ENCODE data around the gene PDE9A. TPM values are rescaled to one million over a fixed set of nuclear protein-coding genes. Genes with fewer than 3 reads are reported as not detected.
A peak's percentile ranks its signal among the peaks of the same experiment; 100 is the strongest.
"Not testable (repeated sequence)": the region's sequence is repeated elsewhere in the genome, so short reads cannot be mapped to it uniquely, and the experiment has no call there.

The PDE9A gene
- total RNA-seq = 3.3 TPM
- long read RNA-seq, partial matches to known transcripts = 0 of 1 reads
- long read RNA-seq, other reads (novel, unspliced or antisense) = 0 of 1 reads

DNA sequence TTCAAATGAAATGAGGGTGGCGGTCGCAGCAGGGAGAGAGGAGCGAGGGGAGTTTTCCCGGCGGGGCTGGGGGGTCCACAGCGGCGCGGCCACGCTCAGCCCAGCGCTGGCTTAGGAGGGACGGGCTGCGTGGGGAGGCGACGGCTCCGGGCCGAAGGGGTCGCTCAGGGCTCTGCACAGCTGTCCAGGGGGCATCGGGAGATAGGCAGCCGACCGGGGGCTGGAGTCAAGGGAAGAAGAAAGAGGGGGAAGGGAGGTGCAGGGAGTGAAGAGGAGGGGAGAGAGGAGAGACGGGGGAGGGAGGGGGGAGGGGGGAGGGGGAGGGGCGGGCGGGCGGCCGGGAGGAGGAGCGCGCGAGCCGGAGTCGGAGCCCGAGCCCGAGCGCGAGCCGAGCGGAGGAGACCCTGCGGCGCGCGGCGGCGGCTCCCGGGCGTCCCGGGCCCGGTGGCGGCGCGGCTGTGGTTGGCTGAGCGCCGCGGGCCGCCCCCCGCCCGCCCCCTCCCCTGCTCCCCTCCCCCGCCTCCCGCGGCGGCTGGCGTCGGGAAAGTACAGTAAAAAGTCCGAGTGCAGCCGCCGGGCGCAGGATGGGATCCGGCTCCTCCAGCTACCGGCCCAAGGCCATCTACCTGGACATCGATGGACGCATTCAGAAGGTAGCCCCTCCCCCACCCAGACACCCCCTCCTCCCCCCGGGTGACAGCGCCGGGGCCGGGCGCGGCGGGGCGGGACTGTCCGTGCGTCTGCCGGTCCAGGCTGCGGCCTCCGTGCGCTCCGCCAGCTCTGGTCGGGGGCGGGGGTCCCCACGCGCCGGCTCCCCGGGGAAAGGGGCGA, at the start of gene PDE9A:
Gene PDE9A, plus strand, starts transcription at position 391 of the 831 bp plus-strand sequence. Its CDS starts 194 bp downstream, at position 585.
- DNase-seq (peak; percentile 50), ATAC-seq (ENCODE audit: poor library complexity) (peak; percentile 49)
- intact Hi-C loops (cut with DNase I) = loop anchor here (5.0 to 10.0 kb wide), 2 partner anchors 91 to 164 kb away; no protein-coding TSS in a partner anchor

DNA sequence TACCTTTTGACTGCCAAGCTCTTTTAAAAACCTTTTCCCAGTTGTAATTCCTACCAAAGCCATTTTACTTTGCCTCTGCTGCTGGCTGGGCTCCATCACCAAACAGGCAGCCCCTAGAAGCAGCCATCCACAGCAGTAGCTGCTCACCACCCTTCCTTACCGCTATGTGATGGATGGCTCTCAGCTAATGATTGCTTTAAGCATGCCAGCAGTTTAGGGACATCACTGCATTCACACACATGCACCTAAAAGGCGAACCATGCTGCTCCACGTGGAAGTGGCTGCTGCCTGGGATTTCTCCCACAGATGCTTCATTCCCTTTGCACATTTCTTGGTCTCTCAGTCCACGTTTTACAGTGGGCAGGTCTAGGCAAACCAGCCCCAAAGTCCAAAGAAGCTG, 46.3 kb upstream of the PDE9A start:
- ATAC-seq (ENCODE audit: poor library complexity) = no peak
- no peak for DNase-seq
- intact Hi-C loops (cut with DNase I) = no loop called here

DNA sequence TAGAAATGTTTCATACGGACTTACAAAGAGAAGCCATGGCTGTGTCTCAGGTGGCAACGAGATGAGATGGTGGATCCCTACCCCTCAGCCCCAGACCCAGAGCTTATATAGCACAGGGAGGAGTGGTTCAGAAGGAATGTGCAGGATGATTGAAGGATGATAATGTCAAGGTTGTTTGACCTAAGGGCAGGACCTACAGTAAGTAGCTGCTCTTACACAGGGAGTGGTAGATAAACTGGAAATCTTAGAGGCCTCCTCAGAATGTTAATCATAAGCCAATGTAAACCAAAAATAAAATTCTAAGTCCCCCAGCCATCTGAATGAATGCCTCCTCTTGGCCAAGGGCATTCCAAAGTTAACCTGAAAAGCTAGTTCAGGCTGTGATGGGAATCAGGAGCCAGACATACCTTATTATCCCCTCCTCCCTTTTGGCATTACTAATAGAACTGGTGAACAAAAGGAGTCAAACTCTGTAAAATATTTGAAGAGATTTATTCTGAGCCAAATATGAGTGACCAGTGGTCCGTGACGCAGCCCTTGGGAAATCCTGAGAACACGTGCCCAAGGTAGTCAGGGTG, 45.8 kb upstream of the PDE9A start:
- intact Hi-C loops (cut with DNase I) = no loop called here
- DNase-seq (no peak), ATAC-seq (ENCODE audit: poor library complexity) (no peak)

DNA sequence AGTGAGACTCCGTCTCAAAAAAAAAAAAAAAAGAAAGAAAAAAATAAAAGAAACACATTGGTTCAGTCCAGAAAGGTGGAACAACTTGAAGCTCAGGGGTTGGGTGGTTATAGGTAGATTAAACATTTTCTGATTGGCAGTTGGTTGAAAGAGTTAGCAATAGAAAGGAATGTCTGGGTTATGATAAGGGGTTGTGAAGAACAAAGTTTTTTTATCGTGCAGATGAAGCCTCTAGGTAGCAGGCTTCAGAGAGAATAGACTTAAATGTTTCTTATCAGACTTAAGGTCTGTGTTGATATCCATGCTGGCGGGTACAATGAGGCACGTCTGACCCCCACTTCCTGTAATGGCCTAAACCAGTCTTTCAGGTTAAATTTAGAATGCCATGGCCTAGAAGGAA, 45.0 kb upstream of the PDE9A start:
- DNase-seq (no peak), ATAC-seq (ENCODE audit: poor library complexity) (no peak)
- intact Hi-C loops (cut with DNase I) = no loop called here

DNA sequence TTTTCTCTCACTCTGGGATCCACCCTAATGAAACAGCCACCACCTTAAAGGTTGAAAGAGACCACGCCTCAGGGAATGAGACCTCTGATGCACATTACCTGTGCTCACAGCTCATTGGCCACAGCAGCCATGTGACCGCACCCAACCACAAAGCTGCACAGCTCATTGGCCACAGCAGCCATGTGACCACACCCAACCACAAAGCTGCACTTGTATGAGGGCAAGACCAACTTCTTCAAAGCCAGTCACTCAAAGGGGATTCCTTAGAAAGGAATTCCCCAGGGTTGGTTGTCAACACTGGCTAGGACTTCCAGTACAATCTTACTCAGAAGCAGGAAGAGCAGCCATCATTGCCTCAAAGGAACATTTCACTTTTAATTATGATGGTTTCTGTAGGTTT, 43.6 kb upstream of the PDE9A start:
- DNase-seq = no peak
- intact Hi-C loops (cut with DNase I) = no loop called here
- ATAC-seq (ENCODE audit: poor library complexity) = no peak

DNA sequence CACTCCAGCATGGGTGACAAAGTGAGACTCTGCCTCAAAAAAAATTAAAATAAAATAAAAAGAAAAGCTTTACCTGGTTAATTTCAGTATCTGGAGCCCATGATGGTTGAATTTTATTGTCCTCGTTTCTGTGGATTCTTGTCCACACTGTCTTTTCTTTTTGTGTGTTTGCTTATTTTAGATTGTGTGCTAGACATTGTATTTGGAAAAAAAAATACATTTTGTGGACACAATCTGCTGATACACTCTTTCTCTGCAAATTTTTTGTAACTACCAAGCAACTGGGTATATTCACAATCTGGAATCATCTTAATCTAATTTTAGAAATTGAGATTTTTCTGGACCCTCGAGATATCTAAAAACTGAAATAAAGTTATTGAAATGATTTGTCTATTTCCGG, 41.6 kb upstream of the PDE9A start:
- DNase-seq (no peak), ATAC-seq (ENCODE audit: poor library complexity) (no peak)
- intact Hi-C loops (cut with DNase I) = no loop called here

DNA sequence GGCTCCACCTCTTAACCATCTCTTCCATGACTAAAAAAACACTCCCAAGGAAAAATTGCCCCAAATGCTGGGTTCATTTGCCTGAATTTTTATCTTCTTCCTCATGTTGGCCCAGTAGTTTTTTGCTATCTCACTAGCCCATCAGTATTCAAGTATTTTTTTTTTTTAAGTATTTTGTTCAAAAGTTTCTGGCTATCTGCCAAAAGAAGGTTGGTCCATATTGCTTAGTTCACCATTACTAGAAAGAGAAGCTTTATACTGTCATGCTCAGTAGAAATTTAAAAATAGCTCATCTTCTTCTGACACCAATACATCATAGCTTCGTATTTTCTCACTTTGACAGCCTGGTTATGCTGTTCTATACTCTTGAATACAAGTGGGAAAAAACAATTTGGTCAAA, 41.0 kb upstream of the PDE9A start:
- intact Hi-C loops (cut with DNase I) = no loop called here
- DNase-seq (no peak), ATAC-seq (ENCODE audit: poor library complexity) (no peak)

DNA sequence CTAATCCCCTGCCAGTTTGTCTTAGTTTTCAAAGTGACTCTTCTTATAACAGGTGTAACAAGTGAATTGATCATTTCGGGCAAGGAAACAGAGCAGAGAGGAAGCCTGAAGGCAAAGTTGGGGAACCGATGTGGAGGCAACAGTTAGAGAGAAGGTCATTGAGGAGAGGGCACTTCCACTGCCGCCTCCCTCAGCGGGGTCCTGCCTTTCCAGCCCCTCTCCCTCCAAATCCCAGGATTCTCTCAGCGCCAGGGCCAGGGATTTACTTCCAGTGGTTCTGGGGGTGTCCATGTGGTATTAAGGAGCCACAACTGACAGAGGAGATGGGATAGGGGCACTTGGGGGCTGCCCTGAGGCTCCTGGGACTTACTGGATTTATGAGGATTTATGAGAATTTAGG, 39.7 kb upstream of the PDE9A start:
- ATAC-seq (ENCODE audit: poor library complexity) (no peak), DNase-seq (no peak)
- intact Hi-C loops (cut with DNase I) = no loop called here

DNA sequence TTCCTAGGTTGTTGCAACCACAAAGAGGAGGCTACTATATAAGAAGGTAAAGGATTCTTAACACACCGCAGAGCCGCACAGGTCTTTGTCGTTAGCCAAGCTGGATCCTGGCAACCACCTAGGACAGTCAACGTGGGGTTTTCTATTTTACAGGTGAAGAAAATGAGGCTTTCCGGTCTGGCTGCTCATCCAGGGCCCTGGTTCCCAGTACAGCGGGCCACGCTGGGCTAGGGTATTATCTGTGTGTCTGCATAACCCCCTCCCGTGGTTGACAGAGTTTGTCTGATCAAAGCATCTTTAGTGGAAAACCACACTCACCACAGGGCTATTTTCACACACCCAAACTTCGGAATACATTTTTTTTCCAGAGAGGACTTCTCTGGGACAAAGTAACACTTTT, 39.0 kb upstream of the PDE9A start:
- ATAC-seq (ENCODE audit: poor library complexity) (no peak), DNase-seq (no peak)
- intact Hi-C loops (cut with DNase I) = no loop called here

DNA sequence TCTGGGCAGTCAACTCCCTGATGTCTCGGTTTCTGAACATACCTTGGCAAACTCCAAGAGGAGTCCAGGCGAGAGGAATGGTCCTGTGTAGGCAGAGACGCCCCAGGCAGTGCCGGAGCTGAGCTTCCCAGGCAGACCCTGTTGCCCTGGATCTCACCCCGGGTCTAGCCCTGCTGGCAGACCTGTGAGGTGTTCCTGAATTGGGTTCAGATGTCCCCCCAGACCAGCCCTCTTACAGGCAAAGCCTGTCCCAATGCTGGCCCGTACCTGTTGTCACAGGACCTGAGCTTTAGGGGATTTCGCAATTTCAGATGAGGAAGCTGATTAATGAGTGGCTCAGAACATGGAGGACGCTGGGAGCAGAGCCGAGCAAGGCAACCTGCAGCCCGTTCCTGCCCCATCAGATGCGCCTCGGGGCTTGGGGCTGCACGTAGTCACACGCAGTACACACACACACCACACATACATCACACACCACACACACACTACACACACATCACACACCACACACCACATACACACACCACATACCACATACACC, 38.5 kb upstream of the PDE9A start:
- ATAC-seq (ENCODE audit: poor library complexity) (no peak), DNase-seq (no peak)
- intact Hi-C loops (cut with DNase I) = no loop called here

DNA sequence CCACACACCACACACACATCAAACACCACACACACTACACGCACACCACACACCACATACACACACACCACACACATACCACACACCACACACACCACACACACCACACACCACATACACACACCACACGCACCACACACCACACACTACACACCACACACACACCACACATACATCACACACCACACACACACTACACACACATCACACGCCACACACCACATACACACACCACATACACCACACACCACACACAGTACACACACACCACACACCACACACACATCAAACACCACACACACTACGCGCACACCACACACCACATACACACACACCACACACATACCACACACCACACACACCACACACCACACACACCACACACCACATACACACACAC, 38.0 kb upstream of the PDE9A start:
- DNase-seq; ATAC-seq (ENCODE audit: poor library complexity); intact Hi-C loops (cut with DNase I): not testable (repeated sequence)

DNA sequence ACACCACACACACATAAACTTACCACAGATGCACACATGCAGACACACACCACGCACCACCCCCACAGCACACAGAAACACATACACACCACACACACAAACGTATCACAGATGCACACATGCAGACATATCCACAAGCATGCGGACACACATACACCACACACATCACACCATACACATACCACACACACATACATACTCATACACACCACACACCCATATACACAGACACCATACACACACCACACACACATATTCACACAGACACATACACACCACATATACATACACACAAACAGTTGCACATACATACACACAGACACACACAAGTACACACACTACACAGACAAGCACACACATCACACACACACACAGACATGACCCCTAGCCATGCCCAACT, 37.5 kb upstream of the PDE9A start:
- intact Hi-C loops (cut with DNase I) = no loop called here
- ATAC-seq (ENCODE audit: poor library complexity) = no peak
- DNase-seq = no peak

DNA sequence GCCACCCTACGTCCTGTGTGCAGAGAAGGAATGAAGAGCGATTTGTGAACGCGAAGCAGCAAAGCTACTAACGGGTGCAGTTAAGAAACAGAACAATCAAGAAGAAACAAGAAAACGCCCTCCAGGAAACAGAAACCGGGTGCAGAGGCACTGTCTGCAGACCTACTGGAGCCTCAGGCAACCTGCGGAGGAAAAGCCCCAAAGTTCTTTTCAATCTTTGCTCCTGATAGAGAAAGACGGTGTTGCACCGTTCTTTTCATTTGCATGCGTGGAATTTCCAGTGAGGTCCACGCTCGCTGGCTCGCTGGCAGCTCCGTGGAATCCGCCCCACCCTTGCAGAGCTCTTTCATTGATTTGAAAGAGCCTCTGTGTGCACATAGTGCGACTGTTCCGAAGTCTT, 37.0 kb upstream of the PDE9A start:
- DNase-seq (no peak), ATAC-seq (ENCODE audit: poor library complexity) (no peak)
- intact Hi-C loops (cut with DNase I) = no loop called here

DNA sequence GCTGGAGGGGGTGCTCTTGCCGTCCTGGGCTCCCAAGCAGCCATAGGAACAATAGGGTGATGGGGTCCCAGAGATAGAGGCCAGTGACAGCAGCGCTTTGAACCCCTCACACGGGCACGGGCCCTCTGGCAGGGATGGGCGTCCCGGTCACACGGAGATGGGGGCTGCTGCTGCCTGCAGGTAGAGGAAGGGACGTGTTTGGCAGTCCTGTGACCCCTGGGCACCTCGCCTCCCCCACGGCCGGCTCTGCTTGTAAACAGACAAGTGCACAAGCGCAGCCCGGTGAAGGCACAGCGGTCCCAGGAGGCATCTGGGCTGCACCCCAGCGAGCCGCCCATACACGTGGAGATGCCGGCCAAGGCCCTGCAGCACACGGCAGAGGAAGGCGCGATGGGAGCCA, 36.5 kb upstream of the PDE9A start:
- intact Hi-C loops (cut with DNase I) = no loop called here
- DNase-seq = no peak
- no peak for ATAC-seq (ENCODE audit: poor library complexity)

DNA sequence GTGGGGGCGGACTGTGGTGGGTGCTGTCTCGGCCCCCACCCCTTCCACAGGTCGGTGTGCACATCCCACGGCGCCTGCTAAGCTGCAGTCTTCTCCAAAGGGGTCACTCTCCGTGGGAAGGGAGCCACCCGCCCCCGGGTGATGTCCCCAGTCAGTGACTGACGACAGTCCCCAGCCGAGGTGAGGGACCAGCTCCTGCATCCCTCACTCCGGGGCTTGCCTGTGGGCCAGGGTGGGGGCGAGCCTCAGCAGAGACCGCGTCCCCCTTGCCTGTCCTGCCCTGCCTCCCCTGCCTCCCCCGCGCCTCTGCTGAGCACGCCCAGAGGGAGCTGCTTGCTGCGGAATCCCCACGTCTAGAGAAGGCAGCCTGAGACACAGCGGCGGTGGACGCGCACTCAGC, 35.9 kb upstream of the PDE9A start:
- no peak for ATAC-seq (ENCODE audit: poor library complexity)
- intact Hi-C loops (cut with DNase I) = no loop called here
- DNase-seq = no peak

DNA sequence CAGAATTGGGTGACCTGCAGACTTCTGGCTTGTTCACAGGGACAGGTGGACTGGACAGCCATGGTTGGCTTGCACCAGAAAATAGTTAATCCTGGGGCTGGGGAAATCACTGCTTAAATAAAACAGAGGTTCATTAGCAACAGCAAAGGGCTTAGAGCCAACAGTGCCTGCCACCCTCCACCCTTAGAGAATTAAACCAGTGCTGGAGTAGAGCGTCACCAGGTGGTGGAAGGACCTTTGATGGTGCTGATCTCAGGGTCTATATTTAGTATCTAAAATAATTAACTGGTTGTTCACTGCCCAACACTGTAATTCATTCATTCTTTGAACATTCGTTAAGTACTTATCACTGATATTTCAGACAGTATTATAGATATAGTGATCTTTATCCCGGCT, 34.7 kb upstream of the PDE9A start:
- intact Hi-C loops (cut with DNase I) = no loop called here
- no peak for ATAC-seq (ENCODE audit: poor library complexity)
- no peak for DNase-seq

DNA sequence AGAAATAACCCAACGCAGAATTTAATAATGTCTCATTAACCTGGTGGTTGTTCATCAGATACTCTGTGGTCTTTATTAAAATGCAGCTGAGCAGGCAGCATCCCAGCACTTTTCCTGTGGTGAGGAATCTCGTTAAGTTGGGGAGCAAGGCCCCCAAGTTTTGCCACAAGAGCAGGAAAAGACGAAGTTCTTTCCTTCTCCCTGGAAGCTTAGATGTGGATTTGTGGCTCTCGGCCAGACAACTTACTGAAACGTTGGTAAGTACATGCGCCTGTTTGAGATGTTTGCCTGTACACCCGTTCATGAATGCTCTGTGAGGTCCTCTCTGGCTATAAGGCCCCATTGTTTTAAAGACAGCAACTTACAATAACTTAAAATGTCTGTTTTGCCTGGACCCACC, 34.3 kb upstream of the PDE9A start:
- no peak for ATAC-seq (ENCODE audit: poor library complexity)
- no peak for DNase-seq
- intact Hi-C loops (cut with DNase I) = no loop called here

DNA sequence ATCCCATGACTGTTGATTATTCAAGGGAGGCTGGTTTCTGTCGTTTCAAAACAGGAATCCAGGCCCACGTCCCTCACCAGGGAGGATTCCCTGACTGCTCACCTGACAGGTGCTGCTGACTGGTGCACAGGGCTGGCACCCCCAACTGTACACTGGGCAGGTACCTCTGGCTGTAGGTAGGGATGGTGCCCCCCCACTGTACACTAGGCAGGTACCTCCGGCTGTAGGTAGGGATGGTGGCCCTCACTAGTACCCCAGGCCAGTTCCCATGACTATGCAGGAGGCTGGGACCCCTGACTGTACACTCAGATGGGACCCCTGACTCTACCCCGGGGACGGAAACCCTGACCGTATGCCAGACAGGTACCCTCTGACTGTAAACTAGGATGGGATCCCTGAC, 33.6 kb upstream of the PDE9A start:
- intact Hi-C loops (cut with DNase I) = no loop called here
- DNase-seq (no peak), ATAC-seq (ENCODE audit: poor library complexity) (no peak)

DNA sequence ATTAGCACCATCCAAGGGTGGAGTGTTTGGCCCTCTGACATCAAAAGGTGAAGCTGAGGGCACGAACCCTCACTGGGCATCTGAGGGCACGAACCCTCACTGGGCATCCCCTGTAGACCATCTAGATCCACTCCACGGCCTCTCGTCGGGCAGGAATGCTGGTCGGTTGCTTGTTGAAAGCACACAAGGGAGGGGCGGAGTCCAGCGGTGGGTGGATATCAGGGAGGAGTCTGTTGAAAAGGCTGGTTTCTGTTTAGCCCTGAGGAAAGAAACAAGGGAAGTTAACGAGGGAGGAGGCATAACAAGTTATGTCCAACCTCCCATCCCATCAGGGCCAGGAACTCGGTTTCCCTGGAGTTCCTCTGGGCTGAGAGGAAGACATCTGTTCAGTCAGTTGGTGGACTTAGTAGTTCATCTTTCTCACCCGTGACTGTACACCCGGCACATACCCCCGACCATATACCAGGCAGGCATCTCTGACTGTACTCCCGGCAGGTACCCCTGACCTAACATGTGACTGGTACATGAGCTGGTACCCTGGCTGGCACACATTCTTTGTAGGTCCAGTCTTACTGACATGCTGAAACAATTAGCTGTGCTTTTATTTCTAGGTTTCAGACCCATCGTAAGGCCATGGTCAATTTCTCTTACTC, 32.1 kb upstream of the PDE9A start:
- no peak for ATAC-seq (ENCODE audit: poor library complexity)
- DNase-seq = no peak
- intact Hi-C loops (cut with DNase I) = no loop called here

DNA sequence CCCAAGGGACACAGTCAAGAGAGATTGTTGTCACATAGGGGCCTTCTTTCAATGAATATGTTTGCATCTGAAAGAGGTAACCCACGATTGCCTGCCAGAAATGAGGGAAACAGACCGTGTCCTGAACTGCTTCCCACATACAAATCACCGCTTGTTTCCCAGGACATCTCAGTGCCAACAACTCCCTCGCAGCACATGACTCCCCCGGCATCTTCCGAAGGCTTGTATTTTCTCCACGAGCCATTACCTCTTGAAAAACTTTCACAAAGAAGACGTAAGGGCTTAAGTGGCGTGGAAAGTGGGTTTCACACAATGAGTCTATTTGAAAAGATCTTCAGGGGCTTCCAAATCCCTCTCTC, 31.6 kb upstream of the PDE9A start:
- DNase-seq = no peak
- intact Hi-C loops (cut with DNase I) = no loop called here
- no peak for ATAC-seq (ENCODE audit: poor library complexity)
